HG03066 (cell line): ENCODE results near the gene SLC6A8.

Source experiments
- ATAC-seq: cut with Tn5 transposase; IDR thresholded peaks from one replicate; pipeline ENCODE4 v1.9.1; 2021; ENCODE audit warnings: low read depth; ENCODE audit not compliant: unreplicated experiment

SLC6A8 gene

DNA sequence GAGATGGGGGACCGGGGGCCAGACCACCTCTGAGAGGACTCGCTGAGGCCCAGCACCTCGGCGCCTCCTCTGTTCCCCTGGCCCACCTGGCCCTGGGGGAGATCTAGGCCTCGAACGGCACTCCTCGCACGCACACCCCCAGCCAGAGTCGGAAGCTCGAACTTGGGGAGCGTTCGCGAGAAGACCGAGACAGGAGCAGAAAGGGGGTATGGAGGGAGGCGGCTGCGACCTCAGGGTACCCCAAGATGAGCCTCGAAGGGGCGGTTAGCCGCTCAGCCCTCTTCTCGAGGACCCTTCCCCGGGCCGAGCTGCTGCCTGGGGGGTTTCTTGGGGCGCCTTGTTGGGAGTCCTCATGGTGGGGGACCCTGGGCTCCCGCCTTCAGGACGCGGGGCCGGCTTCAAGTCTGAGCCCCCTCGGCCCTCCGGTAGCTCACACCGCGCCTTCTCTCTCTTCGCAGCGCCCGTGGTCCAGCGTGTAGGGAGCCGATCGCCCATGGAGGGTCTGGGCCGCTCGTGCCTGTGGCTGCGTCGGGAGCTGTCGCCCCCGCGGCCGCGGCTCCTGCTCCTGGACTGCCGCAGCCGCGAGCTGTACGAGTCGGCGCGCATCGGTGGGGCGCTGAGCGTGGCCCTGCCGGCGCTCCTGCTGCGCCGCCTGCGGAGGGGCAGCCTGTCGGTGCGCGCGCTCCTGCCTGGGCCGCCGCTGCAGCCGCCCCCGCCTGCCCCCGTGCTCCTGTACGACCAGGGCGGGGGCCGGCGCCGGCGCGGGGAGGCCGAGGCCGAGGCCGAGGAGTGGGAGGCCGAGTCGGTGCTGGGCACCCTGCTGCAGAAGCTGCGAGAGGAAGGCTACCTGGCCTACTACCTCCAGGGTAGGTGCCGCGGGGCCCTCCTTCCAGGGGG is 40.0 kb upstream of the SLC6A8 start:
- ATAC-seq, result no peak

- ATAC-seq, result no peak
Observed at GRCh38 chrX:153648358-153649177, 39.2 kb upstream of the SLC6A8 start.

GRCh38 chrX:153649178-153649914 is 38.4 kb upstream of the SLC6A8 start:
- ATAC-seq, result no peak

GRCh38 chrX:153649915-153650782 is 37.6 kb upstream of the SLC6A8 start:
- ATAC-seq, result no peak

- ATAC-seq, result no peak
Observed at GRCh38 chrX:153650959-153651358, 36.8 kb upstream of the SLC6A8 start.

DNA sequence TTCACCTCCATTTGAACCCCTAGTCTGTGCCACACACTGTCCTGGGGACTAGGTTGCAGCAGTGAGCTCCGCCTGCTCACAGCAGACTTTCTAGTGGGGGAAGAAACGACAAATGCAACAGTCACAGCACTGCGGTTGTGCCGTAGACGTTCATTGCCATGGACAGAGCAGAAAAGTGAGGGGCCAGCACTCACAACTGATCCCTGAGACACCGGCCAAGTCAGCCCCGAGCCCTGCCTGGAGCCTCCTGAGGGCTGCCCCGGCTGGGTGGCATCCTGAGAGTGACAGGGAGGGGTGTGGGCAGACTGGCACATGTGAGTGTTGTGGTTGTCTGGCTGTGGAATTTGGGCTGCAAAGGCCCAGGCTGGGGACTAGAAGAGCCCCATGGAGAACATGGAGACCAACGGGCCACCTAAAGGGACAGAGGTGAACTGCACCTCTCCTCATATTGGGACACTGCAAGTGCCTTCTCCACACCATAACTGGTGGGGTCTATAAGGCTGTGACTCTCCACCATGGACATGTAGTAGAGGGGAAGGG is 36.1 kb upstream of the SLC6A8 start:
- ATAC-seq, result no peak

DNA sequence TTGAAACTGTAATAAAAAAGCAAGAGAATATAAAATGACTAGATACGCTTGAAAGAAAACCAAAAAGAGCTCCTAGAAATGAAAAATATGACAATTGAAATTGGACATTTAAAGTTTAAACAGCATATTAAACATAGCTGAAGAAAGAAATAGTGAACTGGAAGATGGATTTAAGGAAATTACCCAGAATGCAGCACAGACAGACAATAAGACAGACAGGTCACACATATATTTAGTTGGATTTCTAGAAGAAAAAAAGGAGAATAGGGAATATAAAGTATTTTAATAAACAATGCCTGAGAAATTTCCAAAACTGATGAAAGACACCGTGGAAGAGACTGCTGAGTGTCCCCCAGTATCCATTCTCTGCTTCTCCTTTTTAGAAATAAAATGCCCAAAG is 34.2 kb upstream of the SLC6A8 start:
- ATAC-seq, result no peak

DNA sequence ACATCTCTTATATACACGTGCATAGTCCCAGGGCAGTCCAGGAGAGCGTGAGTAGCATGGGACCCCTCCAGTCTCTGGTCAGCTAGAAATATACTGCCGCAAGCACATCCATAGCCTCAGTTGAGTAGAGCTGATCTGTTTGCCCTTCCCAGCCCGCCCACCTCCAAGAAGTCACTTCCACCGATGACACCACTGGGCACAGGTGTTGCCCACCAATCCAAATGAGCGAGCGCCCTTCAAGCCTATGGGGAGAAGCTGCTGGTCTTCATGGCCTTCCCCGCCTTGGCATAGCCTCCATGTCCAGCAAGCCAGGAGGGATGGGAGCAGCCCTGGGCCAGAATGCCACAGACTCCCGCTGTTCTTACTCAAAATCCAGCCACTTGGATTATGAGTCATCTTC is 30.6 kb upstream of the SLC6A8 start:
- no peak for ATAC-seq

- ATAC-seq, result no peak
Observed at GRCh38 chrX:153659268-153659667, 28.5 kb upstream of the SLC6A8 start.

DNA sequence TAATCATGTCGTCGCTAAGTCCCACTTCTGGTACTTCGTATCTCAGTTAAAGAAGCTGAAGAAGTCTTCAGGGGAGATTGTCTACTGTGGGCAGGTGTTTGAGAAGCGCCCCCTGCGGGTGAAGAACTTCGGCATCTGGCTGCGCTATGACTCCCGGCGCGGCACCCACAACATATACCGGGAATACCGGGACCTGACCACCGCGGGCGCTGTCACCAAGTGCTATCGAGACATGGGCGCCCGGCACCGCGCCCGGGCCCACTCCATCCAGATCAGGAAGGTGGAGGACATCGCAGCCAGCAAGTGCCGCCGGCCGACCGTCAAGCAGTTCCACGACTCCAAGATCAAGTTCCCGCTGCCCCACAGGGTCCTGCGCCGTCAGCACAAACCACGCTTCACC is 25.5 kb upstream of the SLC6A8 start:
- ATAC-seq, result no peak

GRCh38 chrX:153665726-153666306 is 21.9 kb upstream of the SLC6A8 start:
- ATAC-seq, result no peak

GRCh38 chrX:153667281-153667955 is 20.3 kb upstream of the SLC6A8 start:
- no peak for ATAC-seq

DNA sequence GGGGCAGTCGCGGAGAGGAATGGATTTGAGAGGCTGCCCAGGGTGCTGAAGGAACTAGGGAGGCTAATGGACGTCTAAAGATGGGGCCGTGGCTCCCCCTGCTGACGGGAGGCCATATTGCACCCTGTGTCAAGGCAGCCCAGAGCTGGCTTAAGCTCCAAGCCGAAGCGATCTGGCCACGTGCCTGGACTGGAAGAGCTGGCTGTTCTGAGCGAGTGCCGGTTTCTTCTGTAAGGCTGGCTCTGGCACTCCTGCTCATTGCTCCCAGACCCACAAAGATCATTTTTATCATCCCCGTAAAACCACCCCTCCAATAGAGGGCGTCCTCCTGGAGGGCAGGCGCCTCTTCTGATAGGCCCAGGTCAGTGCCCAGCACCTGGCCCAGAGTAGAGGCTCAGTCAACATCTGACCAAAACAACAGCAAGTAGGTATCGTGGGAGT is 19.8 kb upstream of the SLC6A8 start:
- no peak for ATAC-seq

DNA sequence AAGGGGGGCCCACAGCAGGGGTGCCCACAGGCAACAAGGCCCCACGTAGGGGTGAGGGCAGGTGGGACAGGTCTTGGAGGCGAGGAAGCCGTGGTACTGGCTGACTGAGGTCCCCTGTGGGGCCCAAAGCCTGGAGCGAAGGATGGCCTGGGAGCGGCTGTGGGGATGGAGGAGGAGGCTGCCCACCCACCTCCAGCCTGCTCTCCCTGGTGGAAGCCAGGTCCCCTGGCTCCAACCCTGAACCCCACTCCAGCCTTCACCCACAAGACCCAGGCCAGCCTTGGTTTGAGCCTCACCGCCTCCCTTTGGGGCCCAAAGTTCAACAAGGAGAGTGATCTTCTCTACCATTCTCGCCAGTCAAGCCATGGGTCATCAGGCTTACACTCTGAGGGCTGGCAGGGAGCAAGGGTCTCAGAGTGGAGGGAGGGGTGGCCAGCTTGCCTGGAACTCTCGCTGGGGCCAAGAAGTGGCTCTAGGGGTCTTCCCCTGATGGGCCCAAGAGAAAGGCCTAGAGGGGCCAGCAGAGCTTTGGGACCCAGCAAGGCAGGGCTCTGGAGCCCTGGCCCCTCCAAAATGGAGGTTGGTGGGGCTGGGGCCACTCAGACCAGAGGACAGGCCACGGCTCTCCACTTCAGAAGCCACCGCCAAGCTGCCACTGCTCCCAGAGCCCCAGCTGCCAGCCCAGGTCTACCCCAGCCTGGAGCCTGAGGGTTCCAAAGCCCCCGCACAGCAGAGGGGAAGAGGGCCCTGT is 19.1 kb upstream of the SLC6A8 start:
- no peak for ATAC-seq

DNA sequence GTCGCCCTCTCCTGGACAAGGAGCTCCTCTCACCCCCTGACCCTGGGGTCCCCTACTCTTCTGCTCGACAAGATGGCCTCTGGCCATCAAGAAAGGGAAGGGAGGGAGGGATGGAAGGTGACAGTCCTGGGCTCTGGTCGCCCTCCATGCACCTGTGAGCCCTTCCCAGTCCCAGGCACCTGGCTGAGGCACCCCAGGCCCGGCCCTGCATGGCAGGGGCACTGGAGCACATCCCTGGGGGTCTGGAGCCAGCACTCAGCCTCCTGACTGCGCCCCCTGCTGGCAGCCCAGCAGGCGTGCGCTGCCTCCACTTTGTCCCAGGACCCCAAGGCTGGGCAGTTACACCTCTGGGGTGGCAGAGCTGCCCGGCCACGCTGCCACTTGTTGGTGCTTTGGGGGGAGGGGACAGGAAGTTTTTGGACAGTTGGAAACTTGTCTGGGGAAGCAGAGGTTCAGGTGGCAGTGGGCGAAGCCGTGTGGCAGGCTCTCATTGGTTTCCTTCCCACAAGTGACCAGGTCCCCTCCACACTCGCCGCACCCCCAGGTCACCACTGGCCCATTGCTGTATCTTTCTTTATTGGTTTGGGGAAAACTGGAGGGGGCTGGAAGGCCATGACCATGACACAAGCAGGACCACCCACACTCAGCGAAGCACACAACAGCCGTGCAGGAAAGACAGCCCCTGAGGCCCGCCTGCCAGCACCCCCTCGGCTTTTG is 18.4 kb upstream of the SLC6A8 start:
- ATAC-seq, result no peak

DNA sequence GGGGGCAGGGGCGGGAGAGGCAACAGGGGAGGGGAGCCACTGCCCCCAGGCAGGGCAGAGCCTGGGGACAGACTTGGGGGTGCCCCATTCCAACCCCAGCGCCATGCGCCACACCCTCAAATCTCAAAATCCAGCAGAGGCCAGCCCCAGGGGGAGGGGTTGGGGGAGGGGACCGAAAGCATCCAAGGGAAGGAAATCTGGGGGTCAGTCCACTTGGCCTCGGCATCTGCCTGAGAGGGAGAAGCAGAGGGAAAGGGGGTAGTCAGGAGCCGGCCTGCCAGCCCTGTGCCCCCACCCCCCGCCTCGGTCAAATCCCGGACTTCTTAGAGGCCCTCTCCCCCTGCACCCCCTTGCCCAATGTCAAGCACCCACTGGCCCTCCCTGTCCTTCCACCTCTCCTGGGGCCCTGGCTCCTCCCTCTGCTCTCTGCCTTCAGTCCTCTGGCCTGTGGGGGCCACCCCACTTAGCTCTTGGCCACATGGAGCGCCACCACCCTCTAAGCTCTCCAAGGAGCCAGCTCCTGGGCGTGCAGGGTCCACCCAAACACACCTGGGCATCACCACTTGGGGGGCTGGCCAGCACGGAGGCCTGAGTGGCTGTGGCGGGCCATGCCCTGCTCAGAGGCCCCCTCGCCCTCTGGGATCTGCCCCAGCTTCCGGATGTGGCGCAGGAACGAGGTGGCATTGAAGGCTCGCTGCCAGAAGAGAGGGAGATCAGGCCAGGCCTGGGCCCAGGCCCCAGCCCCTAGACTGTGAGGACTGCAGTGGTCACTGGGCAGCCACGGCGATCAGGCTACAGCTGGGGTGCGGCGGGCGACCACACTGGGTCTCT is 17.6 kb upstream of the SLC6A8 start:
- no peak for ATAC-seq
